Measurements from ENCODE around the gene ADPRH.

ADPRH gene

DNA sequence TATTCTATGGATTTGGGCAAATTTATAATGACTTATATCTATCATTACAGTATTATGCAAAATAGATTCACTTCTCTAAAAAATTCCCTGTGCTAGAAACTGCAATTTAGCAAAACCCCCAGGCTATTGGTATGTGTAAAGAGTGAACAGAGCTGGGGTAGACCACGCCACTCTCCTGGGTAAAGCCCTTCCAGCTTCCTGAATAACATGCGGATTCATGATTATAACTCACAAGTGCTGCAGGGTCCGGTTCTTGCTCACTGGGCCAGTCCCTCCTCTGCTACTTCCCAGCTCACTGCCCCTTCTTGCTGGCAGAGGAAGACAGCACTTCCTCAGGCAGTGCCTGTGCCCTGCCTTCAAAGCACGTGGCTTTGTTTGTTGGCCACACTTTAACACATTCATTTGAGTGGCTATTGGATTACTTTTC, 24.0 kb upstream of the ADPRH start:
- Histone ChIP-seq H3K9ac (ENCODE audit: low read depth, low read length, poor library complexity, severe bottlenecking) (no peak overlapping the region), H3K4me2 (ENCODE audit: low read depth, low read length, poor library complexity, severe bottlenecking) (no peak overlapping the region)

DNA sequence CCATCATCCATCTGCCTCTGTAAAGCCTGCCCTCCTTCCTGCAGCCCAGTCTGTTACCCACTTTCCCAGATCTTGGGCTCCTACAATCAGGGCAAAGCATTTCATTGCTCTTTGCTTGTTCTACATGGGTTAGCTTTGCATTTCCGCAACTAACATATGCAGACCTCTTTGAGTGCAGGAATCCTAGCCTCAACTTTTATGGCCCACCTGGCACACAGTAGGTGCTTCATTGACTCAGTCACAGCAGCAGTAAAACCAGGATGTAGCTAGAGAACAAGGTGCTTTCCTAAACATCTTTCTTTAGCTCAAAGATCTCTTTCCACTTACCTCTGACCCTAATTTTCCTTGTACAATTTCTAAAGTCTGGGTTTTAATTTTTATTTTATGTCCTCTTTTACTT, 23.4 kb upstream of the ADPRH start:
- H3K4me3 ChIP-seq (ENCODE audit: low read length, poor library complexity, severe bottlenecking), result no peak overlapping the region
- H3K4me1 ChIP-seq (ENCODE audit: insufficient read depth, low read length, poor library complexity, severe bottlenecking), result no peaks in the 10 kb centered on the region
- no peaks in the 10 kb centered on the region for H3K9me3 ChIP-seq (ENCODE audit: insufficient read depth, low read depth, low read length)
- no peaks in the 10 kb centered on the region for H3K27me3 ChIP-seq (ENCODE audit: insufficient read depth, low read length, poor library complexity, severe bottlenecking)
- H3K79me2 ChIP-seq (ENCODE audit: insufficient read depth, low read length), result no peaks in the 10 kb centered on the region
- no peak overlapping the region for H2AFZ ChIP-seq (ENCODE audit: low read length)
- H4K20me1 ChIP-seq (ENCODE audit: insufficient read depth, low read length, poor library complexity, severe bottlenecking), result no peaks in the 10 kb centered on the region
- H3F3A ChIP-seq (ENCODE audit: low read depth), result no peaks in the 10 kb centered on the region
- no peaks in the 10 kb centered on the region for H3K36me3 ChIP-seq (ENCODE audit: insufficient read depth, low read length)
- H3K9me2 ChIP-seq (replicated peaks; ENCODE audit: low read depth, low read length), result no peaks in the 10 kb centered on the region
- no peak overlapping the region for H3K9ac ChIP-seq (ENCODE audit: low read depth, low read length, poor library complexity, severe bottlenecking)
- H3K4me2 ChIP-seq (ENCODE audit: low read depth, low read length, poor library complexity, severe bottlenecking), result no peak overlapping the region
- TF ChIP-seq EZH2phosphoT487 (IDR thresholded peaks at IDR 0.05; ENCODE audit: borderline replicate concordance), result no peak
- TF ChIP-seq, protein P1, sequence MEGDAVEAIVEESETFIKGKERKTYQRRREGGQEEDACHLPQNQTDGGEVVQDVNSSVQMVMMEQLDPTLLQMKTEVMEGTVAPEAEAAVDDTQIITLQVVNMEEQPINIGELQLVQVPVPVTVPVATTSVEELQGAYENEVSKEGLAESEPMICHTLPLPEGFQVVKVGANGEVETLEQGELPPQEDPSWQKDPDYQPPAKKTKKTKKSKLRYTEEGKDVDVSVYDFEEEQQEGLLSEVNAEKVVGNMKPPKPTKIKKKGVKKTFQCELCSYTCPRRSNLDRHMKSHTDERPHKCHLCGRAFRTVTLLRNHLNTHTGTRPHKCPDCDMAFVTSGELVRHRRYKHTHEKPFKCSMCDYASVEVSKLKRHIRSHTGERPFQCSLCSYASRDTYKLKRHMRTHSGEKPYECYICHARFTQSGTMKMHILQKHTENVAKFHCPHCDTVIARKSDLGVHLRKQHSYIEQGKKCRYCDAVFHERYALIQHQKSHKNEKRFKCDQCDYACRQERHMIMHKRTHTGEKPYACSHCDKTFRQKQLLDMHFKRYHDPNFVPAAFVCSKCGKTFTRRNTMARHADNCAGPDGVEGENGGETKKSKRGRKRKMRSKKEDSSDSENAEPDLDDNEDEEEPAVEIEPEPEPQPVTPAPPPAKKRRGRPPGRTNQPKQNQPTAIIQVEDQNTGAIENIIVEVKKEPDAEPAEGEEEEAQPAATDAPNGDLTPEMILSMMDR (conservative IDR thresholded peaks at IDR 0.05; ENCODE audit: low read length), result no peak

More for the DNA sequence above, 24.0 kb upstream of the ADPRH start:
- TF ChIP-seq EZH2phosphoT487 (IDR thresholded peaks at IDR 0.05; ENCODE audit: borderline replicate concordance), result no peak
- TF ChIP-seq, protein P1 (conservative IDR thresholded peaks at IDR 0.05; ENCODE audit: low read length), result no peak
- Histone ChIP-seq H3F3A (ENCODE audit: low read depth) (no peaks in the 10 kb centered on the region), H3K27me3 (ENCODE audit: insufficient read depth, low read length, poor library complexity, severe bottlenecking) (no peaks in the 10 kb centered on the region), H3K79me2 (ENCODE audit: insufficient read depth, low read length) (no peaks in the 10 kb centered on the region), H3K4me1 (ENCODE audit: insufficient read depth, low read length, poor library complexity, severe bottlenecking) (no peaks in the 10 kb centered on the region), H3K9me2 (replicated peaks; ENCODE audit: low read depth, low read length) (no peaks in the 10 kb centered on the region), H3K9me3 (ENCODE audit: insufficient read depth, low read depth, low read length) (no peaks in the 10 kb centered on the region), H3K4me3 (ENCODE audit: low read length, poor library complexity, severe bottlenecking) (no peak overlapping the region), H2AFZ (ENCODE audit: low read length) (no peak overlapping the region), H4K20me1 (ENCODE audit: insufficient read depth, low read length, poor library complexity, severe bottlenecking) (no peaks in the 10 kb centered on the region), H3K36me3 (ENCODE audit: insufficient read depth, low read length) (no peaks in the 10 kb centered on the region)

DNA sequence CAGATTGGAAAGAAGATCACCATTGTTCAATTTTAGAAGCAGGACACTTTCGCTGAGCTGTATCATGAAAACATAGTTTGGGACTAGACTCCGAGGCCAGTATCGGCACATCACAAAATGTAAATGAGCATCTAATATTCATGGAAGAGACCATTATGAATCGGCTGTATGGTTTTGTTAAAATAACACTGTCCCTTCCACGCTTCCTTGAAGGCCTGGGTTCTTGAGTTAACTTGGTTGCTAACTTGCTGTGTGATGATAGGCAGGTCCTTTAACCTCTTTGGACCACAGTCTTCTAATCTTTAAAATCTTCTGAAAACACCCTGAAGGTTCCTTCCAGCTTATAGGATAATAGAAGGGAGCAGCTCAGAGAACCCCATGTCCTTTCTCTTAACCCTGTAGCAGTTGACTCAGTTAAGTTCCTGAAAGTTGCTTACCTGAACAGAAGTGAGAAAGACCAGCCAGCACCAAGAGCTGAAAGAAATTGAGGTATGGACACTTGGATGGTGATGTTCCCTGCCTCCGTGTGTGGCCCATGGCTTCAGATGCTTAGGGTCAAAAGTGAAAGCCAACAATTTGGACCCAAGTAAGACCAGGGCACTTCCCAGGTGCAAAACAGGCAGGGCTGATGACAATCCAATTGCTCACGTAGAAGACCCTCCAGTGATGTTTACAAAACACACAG, 22.0 kb upstream of the ADPRH start:
- H3K4me2 ChIP-seq (ENCODE audit: low read depth, low read length, poor library complexity, severe bottlenecking), result no peak overlapping the region
- no peaks in the 10 kb centered on the region for H3K79me2 ChIP-seq (ENCODE audit: insufficient read depth, low read length)
- H3K9me3 ChIP-seq (ENCODE audit: insufficient read depth, low read depth, low read length), result no peaks in the 10 kb centered on the region
- H3K36me3 ChIP-seq (ENCODE audit: insufficient read depth, low read length), result no peaks in the 10 kb centered on the region
- no peaks in the 10 kb centered on the region for H4K20me1 ChIP-seq (ENCODE audit: insufficient read depth, low read length, poor library complexity, severe bottlenecking)
- H3K4me1 ChIP-seq (ENCODE audit: insufficient read depth, low read length, poor library complexity, severe bottlenecking), result no peaks in the 10 kb centered on the region
- H3K9ac ChIP-seq (ENCODE audit: low read depth, low read length, poor library complexity, severe bottlenecking), result no peak overlapping the region
- no peaks in the 10 kb centered on the region for H3K9me2 ChIP-seq (replicated peaks; ENCODE audit: low read depth, low read length)
- H3K4me3 ChIP-seq (ENCODE audit: low read length, poor library complexity, severe bottlenecking), result no peak overlapping the region
- TF ChIP-seq, protein P1 (conservative IDR thresholded peaks at IDR 0.05; ENCODE audit: low read length), result no peak
- no peak for TF ChIP-seq EZH2phosphoT487 (IDR thresholded peaks at IDR 0.05; ENCODE audit: borderline replicate concordance)
- H3F3A ChIP-seq (ENCODE audit: low read depth), result no peaks in the 10 kb centered on the region
- H2AFZ ChIP-seq (ENCODE audit: low read length), result no peak overlapping the region
- no peaks in the 10 kb centered on the region for H3K27me3 ChIP-seq (ENCODE audit: insufficient read depth, low read length, poor library complexity, severe bottlenecking)

Data from Loucy (cell line).